Left ventricle myocardium inferior (tissue), 1 donor: ENCODE results near the gene NEURL1. TPM values are rescaled to one million over a fixed set of nuclear protein-coding genes. Genes with fewer than 3 reads are reported as not detected.

Source experiments
- DNase-seq: peaks from one replicate; pipeline ENCODE4 v3.0.0-alpha.2; 2020
- H3K27ac ChIP-seq: fragments of 200-600 bp; replicated peaks from 2 replicates; pipeline ENCODE4 v1.8.0; 2021
- H3K27me3 ChIP-seq: fragments of 200-600 bp; 2 replicates; pipeline ENCODE4 v1.8.0; 2021; ENCODE audit warnings: low read depth
- H3K36me3 ChIP-seq: fragments of 200-600 bp; 2 replicates; pipeline ENCODE4 v1.8.0; 2021
- H3K4me1 ChIP-seq: fragments of 200-600 bp; 2 replicates; pipeline ENCODE4 v1.8.0; 2021
- H3K4me3 ChIP-seq: fragments of 200-600 bp; 2 replicates; pipeline ENCODE4 v1.8.0; 2021; ENCODE audit warnings: mild to moderate bottlenecking, moderate library complexity
- H3K9me3 ChIP-seq: fragments of 200-600 bp; replicated peaks from 2 replicates; pipeline ENCODE4 v1.8.0; 2021
- CTCF ChIP-seq: fragments of 200-600 bp; IDR thresholded peaks from 2 replicates; pipeline ENCODE4 v1.8.0; 2021; ENCODE audit warnings: antibody characterized with exemption, mild to moderate bottlenecking, borderline replicate concordance
- intact Hi-C: fragments of 100-400 bp; cut with micrococcal nuclease; formaldehyde crosslinking; loops from one replicate; pipeline ENCODE4 v1.11.0; 2022
- total RNA-seq: library from RNA; stranded (reverse); fragmentation: NEBNext Ultra II Directional; extraction: Animal tissue kit (Norgen Biotek cat#: 25700); gene quantifications from one replicate; pipeline ENCODE4 v1.2.1, GENCODE V29; 2021
- donor health status: DM: no; HTN: yes; CAD: no; lungs with severe emphysema.

NEURL1 gene
- total RNA-seq, 1 donor from 2014 or later: 0.14 TPM

GRCh38 chr10:103552856-103553742 lies 59.6 kb downstream of the NEURL1 start:
- Histone ChIP-seq H3K4me1 (peaks cover 11% of the 10 kb centered on the region), H3K4me3 (no peak overlapping the region), H3K27ac (no peak overlapping the region), H3K27me3 (peaks cover 18% of the 10 kb centered on the region), H3K9me3 (no peaks in the 10 kb centered on the region), H3K36me3 (no peaks in the 10 kb centered on the region)
- intact Hi-C loops: no loop called here
- DNase-seq: no peak
- no peak for TF ChIP-seq CTCF

- intact Hi-C loops: no loop called here
- DNase-seq: no peak
- peaks cover 23% of the 10 kb centered on the region for H3K27me3 ChIP-seq
- no peak for TF ChIP-seq CTCF
- peaks cover 11% of the 10 kb centered on the region for H3K4me1 ChIP-seq
- H3K36me3 ChIP-seq: no peaks in the 10 kb centered on the region
- H3K27ac ChIP-seq: no peak overlapping the region
- H3K4me3 ChIP-seq: no peak overlapping the region
- H3K9me3 ChIP-seq: no peaks in the 10 kb centered on the region
These were observed 60.4 kb downstream of the NEURL1 start for GRCh38 chr10:103553743-103554487.

GRCh38 chr10:103554488-103555324 lies 61.2 kb downstream of the NEURL1 start:
- no peak for TF ChIP-seq CTCF
- intact Hi-C loops: no loop called here
- H3K27me3 ChIP-seq: peaks cover 30% of the 10 kb centered on the region
- H3K27ac ChIP-seq: no peak overlapping the region
- peak overlapping the region; percentile 63 for H3K4me3 ChIP-seq
- H3K36me3 ChIP-seq: no peaks in the 10 kb centered on the region
- peak; percentile 49 for DNase-seq
- H3K4me1 ChIP-seq: peaks cover 11% of the 10 kb centered on the region
- H3K9me3 ChIP-seq: no peaks in the 10 kb centered on the region

GRCh38 chr10:103555325-103555649 lies 61.8 kb downstream of the NEURL1 start:
- Histone ChIP-seq H3K4me3 (peak overlapping the region; percentile 63), H3K9me3 (no peaks in the 10 kb centered on the region), H3K4me1 (peaks cover 11% of the 10 kb centered on the region), H3K27ac (no peak overlapping the region), H3K27me3 (peaks cover 35% of the 10 kb centered on the region), H3K36me3 (no peaks in the 10 kb centered on the region)
- DNase-seq: no peak
- TF ChIP-seq CTCF: no peak
- intact Hi-C loops: no loop called here

- no peak for TF ChIP-seq CTCF
These were observed 62.2 kb downstream of the NEURL1 start for GRCh38 chr10:103555712-103556111.

More at GRCh38 chr10:103555712-103556111, 62.2 kb downstream of the NEURL1 start:
- H3K9me3 ChIP-seq: no peaks in the 10 kb centered on the region
- H3K4me3 ChIP-seq: peak overlapping the region; percentile 63
- H3K4me1 ChIP-seq: peaks cover 11% of the 10 kb centered on the region
- no peak for DNase-seq
- intact Hi-C loops: no loop called here
- H3K27ac ChIP-seq: no peak overlapping the region
- H3K27me3 ChIP-seq: peaks cover 39% of the 10 kb centered on the region
- H3K36me3 ChIP-seq: no peaks in the 10 kb centered on the region
